Lung (tissue), 12 donors: ENCODE results near the gene PRCD. TPM values are rescaled to one million over a fixed set of nuclear protein-coding genes. Genes with fewer than 3 reads are reported as not detected.
"Not testable (repeated sequence)": the region's sequence is repeated elsewhere in the genome, so short reads cannot be mapped to it uniquely, and the experiment has no call there.

Experiments used
- ATAC-seq: fragments of 200-7000 bp; cut with Tn5 transposase; one replicate; pipeline ENCODE4 v1.9.1; 2020; ENCODE audit warnings: moderate number of reproducible peaks; ENCODE audit not compliant: insufficient read depth, low FRiP score
- DNase-seq, 3 donors: peaks; one replicate each; pipeline ENCODE4 v3.0.0-alpha.2; 2013 to 2017
- H3K27ac ChIP-seq, 2 donors: one replicate each; pipeline ENCODE4 v1.5.1; 2013; ENCODE audit warnings: mild to moderate bottlenecking in 2 of 2, moderate library complexity in 2 of 2, control low read depth in 1 of 2, inconsistent platforms in 1 of 2, low read depth in 1 of 2, low read length in 1 of 2
- H3K27me3 ChIP-seq, 3 donors: one replicate each; pipeline ENCODE4 v1.5.1; 2013; ENCODE audit warnings: low read length in 2 of 3; ENCODE audit not compliant: control insufficient read depth in 3 of 3, insufficient read depth in 3 of 3
- H3K36me3 ChIP-seq, 4 donors: one replicate each; pipeline ENCODE4 v1.5.1; 2013; ENCODE audit warnings: low read length in 4 of 4, mild to moderate bottlenecking in 1 of 4, moderate library complexity in 1 of 4; ENCODE audit not compliant: control insufficient read depth in 4 of 4, insufficient read depth in 4 of 4
- H3K4me1 ChIP-seq, 5 donors: one replicate each; pipeline ENCODE4 v1.5.1; 2013; ENCODE audit warnings: low read length in 5 of 5, mild to moderate bottlenecking in 2 of 5, moderate library complexity in 1 of 5; ENCODE audit not compliant: control insufficient read depth in 5 of 5, insufficient read depth in 5 of 5
- H3K4me3 ChIP-seq: one replicate; pipeline ENCODE4 v1.5.1; 2013; ENCODE audit warnings: mild to moderate bottlenecking, control low read depth, moderate library complexity
- H3K9ac ChIP-seq, 2 donors: one replicate each; pipeline ENCODE4 v1.5.1; 2013; ENCODE audit warnings: low read length in 2 of 2, control low read depth in 1 of 2; ENCODE audit not compliant: insufficient read depth in 1 of 2
- H3K9me3 ChIP-seq, 4 donors: one replicate each; pipeline ENCODE4 v1.5.1; 2013; ENCODE audit warnings: low read length in 3 of 4, mild to moderate bottlenecking in 1 of 4, moderate library complexity in 1 of 4; ENCODE audit not compliant: control insufficient read depth in 4 of 4, insufficient read depth in 3 of 4
- WGBS, 2 donors: extraction: QIAGEN DNeasy Blood & Tissue Kit; methylation state at CpG; one replicate each; pipeline ENCODE4 v1.1.7; 2013; 5-methylcytosine and 5-hydroxymethylcytosine counted together
- polyA plus RNA-seq, 2 donors: library from polyadenylated mRNA; stranded (reverse); fragments of 200-250 nt; gene quantifications; one replicate each; pipeline ENCODE4 v1.2.1, GENCODE V29; 2013
- total RNA-seq, 2 donors: library from RNA; depleted of rRNA in 1 of 2; stranded (reverse); fragments of >200 nt in 1 of 2; gene quantifications; one replicate each; pipeline ENCODE4 v1.2.1, GENCODE V29; 2014 to 2021
- TF ChIP-seq, protein P1 (sequence below): IDR thresholded peaks from 2 replicates; pipeline ENCODE4 v1.5.1; 2012; ENCODE audit warnings: mild to moderate bottlenecking; ENCODE audit errors: control extremely low read depth, extremely low read depth
- donor health status: control.
- donor health status: control.
- donor health status: Bipolar disorder and iron deficiency.
- donor health status: healthy.
- donor health status: DM: yes; HTN: yes; CAD: no.

PRCD gene
- total and polyA plus RNA-seq, 4 donors = 2.0 to 11.3 (median 5.6) TPM

- TF ChIP-seq, protein P1, sequence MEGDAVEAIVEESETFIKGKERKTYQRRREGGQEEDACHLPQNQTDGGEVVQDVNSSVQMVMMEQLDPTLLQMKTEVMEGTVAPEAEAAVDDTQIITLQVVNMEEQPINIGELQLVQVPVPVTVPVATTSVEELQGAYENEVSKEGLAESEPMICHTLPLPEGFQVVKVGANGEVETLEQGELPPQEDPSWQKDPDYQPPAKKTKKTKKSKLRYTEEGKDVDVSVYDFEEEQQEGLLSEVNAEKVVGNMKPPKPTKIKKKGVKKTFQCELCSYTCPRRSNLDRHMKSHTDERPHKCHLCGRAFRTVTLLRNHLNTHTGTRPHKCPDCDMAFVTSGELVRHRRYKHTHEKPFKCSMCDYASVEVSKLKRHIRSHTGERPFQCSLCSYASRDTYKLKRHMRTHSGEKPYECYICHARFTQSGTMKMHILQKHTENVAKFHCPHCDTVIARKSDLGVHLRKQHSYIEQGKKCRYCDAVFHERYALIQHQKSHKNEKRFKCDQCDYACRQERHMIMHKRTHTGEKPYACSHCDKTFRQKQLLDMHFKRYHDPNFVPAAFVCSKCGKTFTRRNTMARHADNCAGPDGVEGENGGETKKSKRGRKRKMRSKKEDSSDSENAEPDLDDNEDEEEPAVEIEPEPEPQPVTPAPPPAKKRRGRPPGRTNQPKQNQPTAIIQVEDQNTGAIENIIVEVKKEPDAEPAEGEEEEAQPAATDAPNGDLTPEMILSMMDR = no peak
- H3K36me3 ChIP-seq = peaks cover 0 to 27% (median 22%) of the 10 kb centered on the region in 4 donors
- peak overlapping the region; percentile 30 to 88 for H3K27ac ChIP-seq
- H3K4me3 ChIP-seq = no peak overlapping the region
- DNase-seq (peak in 2 of 3 donors; percentile 34), ATAC-seq (no peak)
- no peaks in the 10 kb centered on the region for H3K27me3 ChIP-seq
- H3K9me3 ChIP-seq = no peaks in the 10 kb centered on the region
- WGBS, 2 donors = 28 to 58% methylated on average over 5 of the region's 5 CpGs
- H3K4me1 ChIP-seq = peaks cover 11 to 40% (median 20%) of the 10 kb centered on the region in 5 donors
- peak overlapping the region in 1 of 2 donors; percentile 16 for H3K9ac ChIP-seq
These were observed 22.0 kb downstream of the PRCD start for GRCh38 chr17:76561799-76562268.

- whole genome bisulfite sequencing, 2 donors = 61 to 77% methylated on average over 6 of the region's 6 CpGs
- TF ChIP-seq, protein P1 = no peak
- Histone ChIP-seq H3K9ac (peak overlapping the region in 1 of 2 donors; percentile 47), H3K4me1 (peaks cover 11 to 40% (median 20%) of the 10 kb centered on the region in 5 donors), H3K4me3 (no peak overlapping the region), H3K9me3 (no peaks in the 10 kb centered on the region), H3K27ac (peak overlapping the region in 1 of 2 donors; percentile 26), H3K36me3 (peaks cover 0 to 27% (median 23%) of the 10 kb centered on the region in 4 donors), H3K27me3 (no peaks in the 10 kb centered on the region)
- DNase-seq = peak in 2 of 3 donors; percentile 73 to 88
- ATAC-seq = no peak
These were observed 22.9 kb downstream of the PRCD start for GRCh38 chr17:76562734-76563148.

- not testable (repeated sequence) for H3K27ac ChIP-seq, H3K9ac ChIP-seq, ATAC-seq, H3K27me3 ChIP-seq, H3K4me3 ChIP-seq, DNase-seq, H3K9me3 ChIP-seq
- WGBS, 2 donors = 40 to 57% methylated on average over 2 of the region's 2 CpGs
- H3K36me3 ChIP-seq = peaks cover 0 to 27% (median 23%) of the 10 kb centered on the region in 4 donors
- peaks cover 11 to 37% (median 20%) of the 10 kb centered on the region in 5 donors for H3K4me1 ChIP-seq
These were observed 23.5 kb downstream of the PRCD start for GRCh38 chr17:76563359-76563758.

DNA sequence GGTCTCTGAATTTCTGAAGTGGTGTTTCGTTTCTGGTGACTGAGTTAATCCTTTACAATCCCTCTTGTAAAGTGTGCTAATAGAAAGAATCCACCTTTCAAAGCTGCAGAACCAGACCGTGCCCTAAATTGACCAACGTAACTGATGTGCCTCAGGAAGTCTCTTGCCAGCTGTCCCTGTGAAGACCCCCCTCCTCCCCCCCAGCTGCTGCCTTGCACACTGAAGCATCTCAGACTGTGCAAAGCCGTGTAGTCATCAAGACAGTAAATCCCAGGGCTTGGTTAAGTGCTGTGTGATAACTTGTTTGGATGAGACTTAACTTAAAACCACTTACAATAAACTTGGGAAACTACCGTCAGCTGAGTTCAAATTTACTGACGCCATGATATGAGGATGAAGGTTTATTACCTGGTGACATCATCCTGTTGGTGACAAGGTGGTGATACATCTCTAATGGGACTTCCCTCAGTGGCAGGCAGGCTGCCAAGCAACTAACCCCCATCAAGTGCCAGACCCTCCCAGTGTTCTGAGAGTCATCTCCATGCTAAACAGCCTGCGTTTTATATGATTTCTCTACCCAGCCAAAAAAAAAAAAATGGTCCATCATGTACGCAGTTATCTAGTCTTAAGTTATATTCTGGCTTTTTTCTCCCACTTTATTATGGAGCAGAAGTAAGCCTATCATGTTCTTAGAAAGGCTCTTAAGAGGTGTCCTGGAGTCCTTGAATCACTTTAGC lies 25.3 kb downstream of the PRCD start:
- not testable (repeated sequence) for H3K9me3 ChIP-seq, DNase-seq, H3K9ac ChIP-seq, H3K27me3 ChIP-seq, H3K4me3 ChIP-seq, ATAC-seq, H3K27ac ChIP-seq
- Histone ChIP-seq H3K4me1 (peaks cover 7 to 21% (median 20%) of the 10 kb centered on the region in 5 donors), H3K36me3 (peaks cover 0 to 25% (median 21%) of the 10 kb centered on the region in 4 donors)
- WGBS, 2 donors = 69 to 71% methylated on average over 8 of the region's 8 CpGs
